GM18909 (cell line): ENCODE measurements around the gene NPPC.
"Not testable (repeated sequence)": the region's sequence is repeated elsewhere in the genome, so short reads cannot be mapped to it uniquely, and the experiment has no call there.

Experiments
- ATAC-seq: cut with Tn5 transposase; IDR thresholded peaks from one replicate; pipeline ENCODE4 v1.9.1; 2021; ENCODE audit warnings: mild to moderate bottlenecking; ENCODE audit not compliant: unreplicated experiment, poor library complexity

NPPC gene, protein sequence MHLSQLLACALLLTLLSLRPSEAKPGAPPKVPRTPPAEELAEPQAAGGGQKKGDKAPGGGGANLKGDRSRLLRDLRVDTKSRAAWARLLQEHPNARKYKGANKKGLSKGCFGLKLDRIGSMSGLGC

DNA sequence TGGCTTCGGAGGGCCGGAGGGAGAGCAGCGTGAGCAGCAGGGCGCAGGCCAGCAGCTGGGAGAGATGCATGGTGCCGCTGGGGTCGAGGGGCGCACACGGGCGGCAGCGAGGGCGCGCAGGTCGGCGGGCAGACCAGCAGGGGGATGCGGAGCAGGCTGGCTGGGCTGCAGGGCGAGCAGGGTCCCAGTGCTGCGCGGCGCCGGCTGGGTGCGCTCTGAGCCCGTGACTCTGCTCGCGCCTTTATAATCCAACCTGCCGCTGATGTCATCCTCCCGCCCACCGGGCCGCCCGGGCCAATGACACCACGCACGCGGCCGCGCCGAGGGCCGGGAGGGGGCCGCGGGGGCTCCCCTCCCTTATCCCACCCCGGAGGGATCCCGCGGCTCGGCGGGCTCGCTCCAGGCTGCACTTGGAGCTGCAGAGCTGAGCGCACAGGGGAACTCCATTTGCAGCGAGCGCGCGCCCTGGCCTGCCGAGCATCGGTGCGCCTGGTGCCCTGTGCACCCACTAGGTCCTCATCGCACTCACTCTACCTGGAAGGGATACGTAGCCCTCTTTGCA, at the start of gene NPPC:
Gene NPPC, minus strand, starts transcription at position 217 of the 562 bp plus-strand sequence. Its CDS starts 147 bp downstream, at position 70.
- peak; percentile 55 for ATAC-seq

DNA sequence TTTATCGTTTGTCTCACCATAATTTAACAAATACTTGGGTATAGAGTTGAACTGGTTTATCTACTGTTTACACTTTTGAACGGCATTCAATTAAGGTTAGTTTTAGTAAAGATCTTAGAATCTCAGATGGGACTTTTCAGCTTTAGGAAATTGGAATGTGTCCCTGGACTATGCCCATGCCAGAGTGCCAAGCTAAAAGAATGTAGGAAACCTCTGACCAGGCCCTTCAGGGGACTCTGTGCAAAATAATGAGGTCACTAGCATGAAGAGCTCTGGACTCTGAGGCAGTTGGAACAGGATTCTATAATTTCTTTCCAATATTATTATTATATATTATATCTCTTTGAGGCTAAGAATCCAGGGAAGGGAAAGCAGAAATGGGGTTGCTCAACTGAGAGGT, 48.8 kb upstream of the NPPC start:
- ATAC-seq, result no peak

DNA sequence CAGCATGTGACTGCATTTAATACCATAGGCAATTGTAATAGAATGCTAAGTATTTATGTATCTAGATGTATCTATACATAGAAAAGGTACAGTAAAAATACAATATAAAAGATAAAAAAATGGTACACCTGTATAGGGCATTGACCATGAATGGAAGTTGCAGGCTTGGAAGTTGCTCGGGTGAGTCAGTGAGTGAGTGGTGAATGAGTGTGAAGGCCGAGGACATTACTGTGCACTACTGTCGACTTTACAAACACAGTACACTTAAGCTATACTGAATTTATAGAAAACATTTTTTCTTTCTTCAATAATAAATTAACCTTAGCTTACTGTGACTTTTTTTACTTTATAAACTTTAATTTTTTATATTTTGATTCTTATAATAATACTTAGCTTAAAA, 44.3 kb upstream of the NPPC start:
- no peak for ATAC-seq

DNA sequence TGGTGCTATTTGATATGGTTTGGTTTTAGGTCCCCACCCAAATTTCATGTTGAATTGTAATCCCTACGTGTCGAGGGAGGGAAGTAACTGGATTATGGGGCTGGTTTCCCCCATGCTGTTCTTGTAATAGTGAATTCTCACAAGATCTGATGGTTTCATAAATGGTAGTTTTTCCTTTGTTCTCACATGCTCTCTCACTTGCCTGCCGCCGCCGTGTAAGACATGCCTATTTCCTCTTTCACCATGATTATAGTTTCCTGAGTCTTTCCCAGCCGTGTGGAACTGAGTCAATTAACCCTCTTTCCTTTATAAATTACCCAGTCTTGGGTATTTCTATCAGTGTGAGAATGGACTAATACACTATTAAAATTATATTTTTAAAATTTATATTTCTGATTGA, 42.6 kb upstream of the NPPC start:
- ATAC-seq, result no peak

DNA sequence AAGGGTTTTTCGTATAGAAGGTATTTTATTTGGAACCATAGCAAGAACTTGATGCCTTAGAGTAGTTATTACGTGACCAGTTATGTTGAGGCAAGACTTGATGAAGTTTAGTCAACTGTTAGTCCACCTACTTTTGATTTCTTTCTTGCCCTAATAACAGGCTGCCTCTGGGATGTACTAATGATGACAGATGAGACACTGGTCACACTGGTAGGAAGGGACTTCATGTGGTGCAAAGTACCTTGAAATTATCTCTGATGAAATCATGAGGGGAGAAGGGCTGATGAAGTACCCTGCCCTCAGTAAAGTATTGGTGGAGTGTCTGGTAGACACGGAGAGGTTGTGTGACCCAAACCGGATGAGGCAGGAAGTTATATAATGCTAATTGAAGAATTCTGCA, 40.7 kb upstream of the NPPC start:
- no peak for ATAC-seq

DNA sequence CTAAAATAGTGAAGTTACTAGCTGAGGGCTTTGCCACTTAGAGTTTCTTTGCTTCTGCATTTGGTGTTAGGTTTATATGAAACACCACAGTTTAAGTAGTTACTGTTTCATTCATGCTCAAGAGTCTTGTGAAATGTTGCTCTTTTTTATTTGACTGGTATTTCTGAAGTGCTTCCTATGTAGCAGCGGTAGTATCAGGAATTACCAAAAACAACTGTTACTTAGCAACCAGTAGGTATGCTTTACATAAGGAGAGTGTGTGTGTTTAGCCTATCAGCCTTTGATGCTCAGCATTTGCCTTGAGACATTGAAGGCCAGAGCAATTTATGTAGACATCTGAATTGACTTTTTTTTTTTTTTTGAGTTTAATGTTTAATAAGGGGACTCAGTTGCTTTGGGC, 38.9 kb upstream of the NPPC start:
- no peak for ATAC-seq

DNA sequence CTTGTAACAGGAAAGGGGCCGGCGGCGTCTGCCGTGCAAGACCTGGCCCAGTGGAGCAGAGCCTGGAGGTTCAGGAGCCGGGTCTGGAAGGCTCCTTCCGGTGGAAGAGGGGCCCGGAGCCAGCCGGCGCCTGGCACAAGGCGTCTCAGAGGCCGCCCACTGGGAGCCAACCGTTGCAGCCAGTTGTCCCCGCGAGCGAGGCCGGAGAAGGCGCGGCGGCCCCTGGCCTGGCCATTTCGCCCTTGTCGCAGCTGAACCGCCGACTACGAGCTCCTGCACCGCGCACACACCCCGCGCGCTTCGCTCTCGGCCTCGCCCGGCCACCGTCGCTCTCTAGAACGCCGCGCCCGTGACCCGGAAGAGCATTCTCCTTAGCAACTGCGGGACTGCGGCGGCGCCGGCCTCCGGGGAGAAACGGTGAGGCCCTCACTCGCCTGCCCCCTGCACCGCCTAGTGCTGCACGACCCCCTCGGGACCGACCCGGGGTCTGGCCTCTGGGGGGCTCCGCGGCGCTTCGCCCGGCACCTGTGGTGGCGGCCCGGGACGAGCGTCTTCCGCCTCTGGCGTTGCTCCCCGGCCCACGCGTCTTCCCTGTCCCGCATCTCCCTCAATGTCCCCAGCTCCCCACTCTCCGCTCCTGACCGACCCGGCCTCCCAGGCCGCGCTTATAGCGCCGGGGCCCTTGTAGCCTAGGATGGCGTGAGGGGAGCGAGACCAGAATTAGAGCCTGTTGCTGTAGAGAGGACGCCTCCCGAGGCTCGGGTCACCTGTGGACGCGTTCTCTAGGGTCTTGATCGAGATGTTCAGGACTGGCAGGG, 35.4 kb upstream of the NPPC start, which contains the start of gene DIS3L2:
Gene DIS3L2, plus strand, starts transcription at position 365 of the 818 bp plus-strand sequence. CDS start 53,215 bp downstream, outside the sequence.
- peak; percentile 91 for ATAC-seq

DNA sequence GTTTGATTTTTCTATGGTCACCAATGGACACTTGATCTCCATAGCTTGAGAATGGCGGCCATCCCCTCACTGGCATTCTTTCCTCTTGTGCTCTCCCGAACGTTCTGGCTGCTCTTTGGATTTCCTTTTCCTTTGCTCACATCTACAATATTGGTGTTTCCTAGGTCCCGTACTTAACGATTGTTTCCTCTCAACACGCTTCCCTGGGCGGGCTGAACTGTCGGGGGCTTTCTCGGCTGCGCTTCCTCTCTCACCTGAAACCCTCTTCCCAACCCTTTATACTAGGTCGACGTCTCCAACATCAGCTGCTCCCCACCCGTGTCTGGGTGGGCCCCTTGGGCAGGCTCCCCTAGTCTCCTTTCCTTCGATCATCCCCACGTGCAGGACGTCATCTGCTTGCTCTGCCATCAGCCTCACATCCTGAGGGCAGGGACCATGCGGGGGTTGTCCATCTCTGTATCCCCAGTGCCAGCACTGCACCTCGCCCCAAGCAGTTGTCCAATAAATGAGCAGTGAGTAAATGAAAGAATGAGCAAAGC, 34.7 kb upstream of the NPPC start:
- peak; percentile 36 for ATAC-seq

DNA sequence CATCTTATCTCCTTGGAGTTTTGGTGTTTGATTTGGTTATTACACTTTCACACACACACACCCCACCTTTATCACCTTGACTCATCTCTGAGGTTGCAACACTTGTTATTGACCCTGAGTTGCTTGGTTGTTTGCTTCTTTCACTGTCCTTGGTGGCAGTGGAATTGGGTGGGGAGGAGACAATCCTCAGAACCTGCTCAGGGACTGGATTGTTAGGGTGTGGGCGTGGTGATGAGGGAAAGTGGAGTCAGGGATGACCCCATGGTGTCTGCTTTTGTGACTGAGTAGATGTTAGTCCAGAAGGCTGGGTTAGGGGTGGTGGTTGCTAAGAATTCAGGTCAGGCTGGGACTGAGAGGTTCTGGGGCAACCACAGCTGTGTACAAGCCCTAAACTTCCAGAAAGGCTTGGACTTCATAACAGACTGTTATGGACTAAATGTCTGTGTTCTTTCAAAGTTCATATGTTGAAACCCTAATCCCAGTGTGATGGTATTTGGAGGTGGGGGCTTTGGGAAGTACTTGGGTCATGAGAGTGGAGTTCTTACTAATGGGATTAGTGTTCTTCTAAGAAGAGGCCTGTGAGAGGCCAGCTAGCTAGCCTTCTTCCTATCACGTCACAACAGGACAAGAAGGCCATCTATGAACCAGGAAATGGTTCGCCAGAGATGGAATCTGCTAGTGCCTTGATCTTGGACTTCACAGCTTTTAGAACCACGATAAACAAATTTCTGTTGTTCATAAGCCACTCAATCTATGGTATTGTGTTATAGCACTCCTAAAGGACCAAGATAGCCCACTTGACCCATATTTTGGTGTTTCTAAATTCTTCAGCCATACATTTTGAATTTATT, 31.9 kb upstream of the NPPC start:
- ATAC-seq, result no peak

DNA sequence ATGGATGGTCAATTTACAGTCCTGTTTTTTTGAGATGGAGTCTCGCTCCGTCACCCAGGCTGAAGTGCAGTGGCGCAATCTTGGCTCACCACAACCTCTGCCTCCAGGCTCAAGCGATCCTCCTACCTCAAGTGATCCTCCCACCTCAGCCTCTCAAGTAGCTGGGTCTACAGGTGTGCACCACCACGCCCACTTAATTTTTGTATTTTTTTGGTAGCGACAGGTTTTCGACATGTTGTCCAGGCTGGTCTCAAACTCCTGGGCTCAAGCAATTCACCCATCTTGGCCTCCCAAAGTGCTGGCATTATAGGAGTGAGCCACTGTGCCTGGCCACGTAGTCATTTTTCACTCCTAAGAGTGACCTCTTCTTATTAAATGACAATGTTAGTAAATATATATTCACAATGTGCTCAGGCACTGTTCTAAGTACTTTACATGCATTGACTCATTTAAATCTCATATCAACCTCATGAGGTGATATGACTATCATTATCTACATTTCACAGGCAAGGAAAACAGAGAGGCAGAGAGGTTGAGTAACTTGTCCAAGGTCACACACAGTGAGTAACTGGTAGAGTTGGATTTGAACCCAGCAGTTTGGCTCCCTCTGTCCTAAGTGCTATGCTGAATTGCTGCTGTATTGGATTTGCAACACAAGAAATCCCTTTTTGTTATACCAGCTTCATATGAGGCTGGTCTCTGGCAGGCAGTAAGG, 29.7 kb upstream of the NPPC start:
- no peak for ATAC-seq

DNA sequence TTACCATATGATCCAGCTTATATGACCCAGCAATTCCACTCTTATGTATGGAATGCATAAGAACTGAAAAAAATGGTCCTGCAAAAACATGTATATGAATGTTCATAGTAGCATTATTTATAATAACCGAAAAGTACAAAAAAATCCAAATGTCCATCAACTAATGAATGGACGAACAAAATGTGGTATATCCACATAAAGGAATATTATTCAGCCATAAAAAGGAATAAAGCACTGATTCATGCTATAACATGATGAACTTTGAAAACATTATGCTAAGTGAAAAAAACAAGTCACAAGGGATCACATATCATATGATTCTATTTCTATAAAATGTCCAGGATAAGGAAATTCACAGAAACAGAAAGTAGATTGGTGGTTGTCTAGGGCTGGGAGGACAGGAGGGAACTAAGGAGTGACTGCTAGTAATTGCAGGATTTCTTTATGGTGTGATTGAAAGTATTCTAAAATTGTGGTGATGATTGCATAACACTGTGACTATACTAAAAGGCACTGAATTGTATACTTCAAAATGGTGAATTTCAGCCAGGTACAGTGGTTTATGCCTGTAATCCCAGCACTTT, 25.3 kb upstream of the NPPC start:
- ATAC-seq, result no peak

DNA sequence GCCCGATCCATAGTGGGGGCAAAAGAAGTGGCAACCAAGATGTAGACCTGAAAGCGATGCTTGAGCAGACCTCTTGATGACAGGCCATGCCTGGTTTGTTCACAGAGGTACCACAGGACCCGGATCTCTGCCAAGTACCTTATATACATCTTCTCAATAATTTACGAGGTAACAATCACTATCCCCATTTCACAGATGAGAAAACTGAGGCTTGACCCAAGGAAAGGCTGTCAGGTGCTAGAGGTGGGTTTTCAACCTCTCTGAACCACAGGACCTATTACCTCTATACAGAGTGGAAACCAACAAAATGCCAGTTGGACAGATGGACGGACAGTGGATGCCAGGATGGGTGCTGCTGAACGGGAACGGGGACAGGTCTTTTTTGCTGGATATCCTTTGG, 21.5 kb upstream of the NPPC start:
- ATAC-seq, result no peak

DNA sequence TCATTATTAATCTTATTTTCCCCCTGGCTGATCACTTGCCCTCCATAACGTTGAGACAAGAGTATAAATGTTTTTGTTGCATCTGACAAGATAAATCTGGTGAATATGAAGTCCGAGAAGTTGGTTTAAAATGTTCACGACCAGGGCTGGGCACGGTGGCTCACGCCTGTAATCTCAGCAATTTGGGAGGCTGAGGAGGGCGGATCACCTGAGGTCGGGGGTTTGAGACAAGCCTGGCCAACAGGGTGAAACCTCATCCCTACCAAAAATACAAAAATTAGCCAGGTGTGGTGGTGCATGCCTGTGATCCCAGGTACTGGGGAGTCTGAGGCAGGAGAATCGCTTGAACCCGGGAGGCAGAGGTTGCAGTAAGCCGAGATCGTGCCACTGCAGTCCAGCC, 20.9 kb upstream of the NPPC start:
- not testable (repeated sequence) for ATAC-seq

DNA sequence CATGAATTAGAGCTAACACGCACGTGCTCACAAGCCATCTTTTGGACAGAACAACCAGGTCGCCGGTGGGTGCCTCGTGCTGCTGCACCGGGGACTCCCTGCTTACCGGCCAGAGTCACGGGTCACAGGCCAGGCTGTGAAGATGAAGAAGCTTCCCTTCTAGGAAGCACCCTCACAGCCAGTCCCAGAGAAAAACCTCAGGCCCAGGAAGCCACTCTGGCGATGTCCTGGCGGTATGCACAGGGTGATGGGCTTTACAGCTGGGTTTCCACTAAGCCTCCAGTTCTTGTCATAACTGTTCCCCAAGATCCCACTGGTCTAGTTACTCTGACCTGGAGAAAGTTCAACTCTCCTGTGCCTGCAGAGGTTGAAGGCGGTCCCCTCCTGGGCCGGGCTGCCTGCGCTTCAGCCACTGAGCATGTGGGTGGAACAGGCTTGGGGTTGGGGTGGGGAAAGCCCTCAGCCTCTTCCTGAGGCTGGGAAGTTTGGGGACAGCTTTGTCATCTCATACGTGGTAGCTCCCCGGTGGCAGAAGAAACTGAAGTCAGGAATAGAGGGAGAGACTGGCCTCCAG, 20.1 kb upstream of the NPPC start:
- no peak for ATAC-seq

DNA sequence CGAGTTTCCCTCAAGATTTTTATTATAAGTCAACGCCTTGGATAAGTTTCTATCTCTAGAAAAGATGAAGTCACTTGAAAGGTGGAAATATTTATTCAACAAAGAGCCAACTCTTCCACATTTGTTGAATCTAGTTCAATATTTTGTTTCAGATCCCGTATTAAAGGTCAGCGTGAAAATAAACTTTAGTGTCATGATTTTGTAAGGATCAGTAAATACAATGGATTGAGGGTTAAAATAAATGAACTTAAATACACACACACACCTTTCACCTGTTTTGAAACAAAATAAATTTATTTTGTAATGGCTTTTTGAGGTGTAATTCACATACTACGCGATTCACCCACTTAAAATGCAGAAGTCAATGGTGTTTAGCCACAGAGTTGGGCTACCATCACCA, 16.0 kb upstream of the NPPC start:
- no peak for ATAC-seq

DNA sequence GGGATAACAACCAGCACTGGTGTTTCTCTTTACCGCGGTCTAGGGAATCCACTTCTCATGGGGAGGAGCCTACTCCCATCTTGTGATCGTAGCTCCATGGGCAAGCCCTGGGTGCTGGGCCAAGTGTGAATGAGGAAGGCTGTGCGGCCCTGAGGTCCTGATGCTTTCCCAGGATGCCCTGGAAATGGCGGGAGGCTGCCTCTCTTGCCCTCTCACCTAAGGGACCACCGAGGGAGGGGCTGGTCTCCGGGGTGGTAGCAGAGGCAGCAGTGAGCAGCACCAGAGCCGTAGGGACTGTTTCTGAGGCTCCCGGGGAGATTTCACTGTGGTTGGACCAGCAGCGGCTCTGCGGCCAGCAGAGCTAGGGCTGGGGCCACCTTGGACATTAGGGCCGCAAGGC, 15.5 kb upstream of the NPPC start:
- no peak for ATAC-seq

DNA sequence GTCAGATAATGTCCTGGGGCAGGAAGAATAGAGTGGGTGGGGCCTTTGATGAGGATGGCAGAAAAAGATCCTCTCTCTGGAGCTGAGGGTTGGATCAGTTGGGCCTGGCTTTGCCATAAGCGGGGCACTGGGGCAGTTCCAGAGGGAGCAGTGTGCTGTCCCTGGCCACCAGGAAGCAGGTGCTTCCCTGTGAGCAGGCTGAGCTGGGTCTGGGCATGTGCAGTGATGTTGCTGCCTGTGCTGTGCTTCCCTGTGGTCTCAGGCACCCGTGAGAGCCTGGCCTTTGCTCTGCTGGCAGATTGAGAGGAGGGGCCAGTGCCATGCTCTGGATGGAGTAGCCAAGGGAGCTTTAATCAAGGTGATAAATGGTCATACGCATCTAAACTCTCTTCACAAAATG, 14.6 kb upstream of the NPPC start:
- ATAC-seq, result no peak

DNA sequence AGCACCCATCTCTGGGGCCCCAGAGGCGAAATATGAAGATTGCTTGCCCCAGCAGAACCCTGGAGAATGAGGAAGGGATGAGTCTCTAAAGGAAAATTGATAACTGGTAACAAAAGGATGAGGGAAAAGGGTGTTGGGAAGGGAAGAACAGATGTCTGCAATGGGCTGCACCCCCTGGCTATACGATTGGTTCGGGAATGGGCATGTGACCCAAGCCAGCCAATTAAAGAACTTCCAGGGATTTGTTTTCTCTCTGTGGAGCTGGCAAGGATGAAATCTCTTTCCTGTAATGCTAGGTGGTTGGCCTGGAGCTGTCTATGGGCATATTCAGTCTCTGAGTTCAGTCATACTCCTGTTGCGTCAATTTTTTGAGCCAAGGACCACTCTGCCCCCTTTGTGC, 12.8 kb upstream of the NPPC start:
- ATAC-seq, result no peak

DNA sequence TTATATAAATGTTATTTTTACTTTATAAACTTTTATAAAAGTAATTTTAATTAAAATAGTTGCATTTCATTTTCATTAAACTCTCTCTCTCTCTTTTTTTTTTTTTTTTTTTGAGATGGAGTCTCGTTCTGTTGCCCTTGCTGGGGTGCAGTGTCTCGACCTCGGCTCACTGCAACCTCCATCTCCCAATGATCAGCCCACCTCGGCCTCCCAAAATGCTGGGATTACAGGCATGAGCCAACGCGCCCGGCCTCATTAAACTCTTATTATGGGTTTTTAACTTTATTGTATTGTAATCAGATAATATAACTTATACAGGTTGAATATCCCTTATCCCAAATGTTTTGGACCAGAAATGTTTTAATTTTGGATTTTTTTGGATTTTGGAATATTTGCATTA, 10.9 kb upstream of the NPPC start:
- no peak for ATAC-seq
